ENCODE results near the gene TMEM81. TPM values are rescaled to one million over a fixed set of nuclear protein-coding genes. Genes with fewer than 3 reads are reported as not detected.

Gene TMEM81
- total RNA-seq, 6 experiments from 2014 or later = 1.4 to 2.3 (median 1.7) TPM

GRCh38 chr1:205049479-205049878 lies 34.8 kb downstream of the TMEM81 start:
- no peaks in the 10 kb centered on the region for H3K4me1 Mint-ChIP-seq (ENCODE audit: low read depth)
- H3K4me3 Mint-ChIP-seq = no peak overlapping the region
- TF ChIP-seq CTCF (IDR thresholded peaks at IDR 0.05) = no peak
- DNase-seq = no peak
- H3K9me3 Mint-ChIP-seq = no peaks in the 10 kb centered on the region
- no peaks in the 10 kb centered on the region for H3K36me3 Mint-ChIP-seq (ENCODE audit: low read depth)
- H3K27me3 Mint-ChIP-seq (ENCODE audit: insufficient read depth) = peaks cover 47% of the 10 kb centered on the region
- H3K27ac Mint-ChIP-seq = no peak overlapping the region

GRCh38 chr1:205048382-205048781 lies 35.9 kb downstream of the TMEM81 start:
- Mint-ChIP-seq H3K9me3 (no peaks in the 10 kb centered on the region), H3K4me1 (ENCODE audit: low read depth) (no peaks in the 10 kb centered on the region), H3K4me3 (no peak overlapping the region), H3K27ac (no peak overlapping the region), H3K27me3 (ENCODE audit: insufficient read depth) (peaks cover 43% of the 10 kb centered on the region), H3K36me3 (ENCODE audit: low read depth) (no peaks in the 10 kb centered on the region)
- TF ChIP-seq CTCF (IDR thresholded peaks at IDR 0.05) = no peak
- no peak for DNase-seq

- no peak for TF ChIP-seq CTCF (IDR thresholded peaks at IDR 0.05)
- Mint-ChIP-seq H3K4me3 (no peak overlapping the region), H3K4me1 (ENCODE audit: low read depth) (no peaks in the 10 kb centered on the region), H3K27ac (no peak overlapping the region), H3K36me3 (ENCODE audit: low read depth) (no peaks in the 10 kb centered on the region), H3K9me3 (no peaks in the 10 kb centered on the region), H3K27me3 (ENCODE audit: insufficient read depth) (peaks cover 43% of the 10 kb centered on the region)
- no peak for DNase-seq
Observed at GRCh38 chr1:205047764-205048231, 36.5 kb downstream of the TMEM81 start.

GRCh38 chr1:205046870-205047269 lies 37.4 kb downstream of the TMEM81 start:
- H3K27ac Mint-ChIP-seq = no peak overlapping the region
- DNase-seq = no peak
- no peak overlapping the region for H3K4me3 Mint-ChIP-seq
- peaks cover 52% of the 10 kb centered on the region for H3K27me3 Mint-ChIP-seq (ENCODE audit: insufficient read depth)
- H3K4me1 Mint-ChIP-seq (ENCODE audit: low read depth) = no peaks in the 10 kb centered on the region
- no peaks in the 10 kb centered on the region for H3K36me3 Mint-ChIP-seq (ENCODE audit: low read depth)
- TF ChIP-seq CTCF (IDR thresholded peaks at IDR 0.05) = no peak
- no peaks in the 10 kb centered on the region for H3K9me3 Mint-ChIP-seq

DNA sequence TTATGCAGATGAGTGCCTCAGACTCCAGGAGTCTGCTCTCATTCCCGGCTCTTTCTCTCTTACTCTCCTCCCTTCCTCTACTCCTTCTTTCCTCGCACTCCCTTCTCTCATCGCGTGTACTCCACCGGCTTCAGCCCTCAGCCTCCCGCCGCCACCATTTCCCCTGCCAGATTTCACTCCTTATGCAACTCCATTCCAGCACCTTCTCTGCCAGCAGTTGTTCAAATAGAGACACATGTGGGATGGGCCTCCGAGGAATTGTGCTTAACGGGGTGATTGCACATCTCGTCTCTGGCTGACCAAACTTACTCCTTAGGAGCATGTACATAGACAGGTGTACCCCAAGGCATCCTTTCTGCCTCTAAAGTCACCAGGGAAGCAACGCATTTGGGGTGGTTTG lies 39.1 kb downstream of the TMEM81 start:
- Mint-ChIP-seq H3K4me3 (no peak overlapping the region), H3K4me1 (ENCODE audit: low read depth) (no peaks in the 10 kb centered on the region), H3K27ac (no peak overlapping the region), H3K27me3 (ENCODE audit: insufficient read depth) (peaks cover 57% of the 10 kb centered on the region), H3K36me3 (ENCODE audit: low read depth) (no peaks in the 10 kb centered on the region), H3K9me3 (no peaks in the 10 kb centered on the region)
- no peak for DNase-seq
- TF ChIP-seq CTCF (IDR thresholded peaks at IDR 0.05) = no peak

DNA sequence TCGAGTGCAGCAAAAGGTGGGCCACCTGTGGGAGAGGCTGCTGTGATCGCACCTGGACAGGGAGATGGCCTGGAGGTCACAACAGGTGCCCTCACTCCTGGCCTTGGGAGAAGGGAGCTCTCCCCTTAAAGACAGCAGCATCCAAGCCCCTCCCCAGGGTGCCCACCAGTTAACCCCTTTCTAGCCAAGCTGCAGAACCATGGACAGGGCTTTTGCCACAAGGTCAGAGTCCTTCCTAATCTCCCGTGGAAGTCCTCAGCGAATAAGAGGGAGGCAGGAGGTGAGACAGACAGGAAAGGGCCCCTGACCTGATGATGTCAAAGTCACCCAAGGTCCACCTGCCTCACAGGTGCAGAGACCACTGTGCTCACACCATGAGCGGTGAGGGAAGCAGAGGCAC lies 39.5 kb downstream of the TMEM81 start:
- Mint-ChIP-seq H3K4me3 (no peak overlapping the region), H3K36me3 (ENCODE audit: low read depth) (no peaks in the 10 kb centered on the region), H3K4me1 (ENCODE audit: low read depth) (no peaks in the 10 kb centered on the region), H3K9me3 (no peaks in the 10 kb centered on the region), H3K27ac (no peak overlapping the region), H3K27me3 (ENCODE audit: insufficient read depth) (peaks cover 60% of the 10 kb centered on the region)
- TF ChIP-seq CTCF (IDR thresholded peaks at IDR 0.05) = no peak
- DNase-seq = no peak
